ENCODE data around the gene ADGRD2.

ADGRD2 gene

DNA sequence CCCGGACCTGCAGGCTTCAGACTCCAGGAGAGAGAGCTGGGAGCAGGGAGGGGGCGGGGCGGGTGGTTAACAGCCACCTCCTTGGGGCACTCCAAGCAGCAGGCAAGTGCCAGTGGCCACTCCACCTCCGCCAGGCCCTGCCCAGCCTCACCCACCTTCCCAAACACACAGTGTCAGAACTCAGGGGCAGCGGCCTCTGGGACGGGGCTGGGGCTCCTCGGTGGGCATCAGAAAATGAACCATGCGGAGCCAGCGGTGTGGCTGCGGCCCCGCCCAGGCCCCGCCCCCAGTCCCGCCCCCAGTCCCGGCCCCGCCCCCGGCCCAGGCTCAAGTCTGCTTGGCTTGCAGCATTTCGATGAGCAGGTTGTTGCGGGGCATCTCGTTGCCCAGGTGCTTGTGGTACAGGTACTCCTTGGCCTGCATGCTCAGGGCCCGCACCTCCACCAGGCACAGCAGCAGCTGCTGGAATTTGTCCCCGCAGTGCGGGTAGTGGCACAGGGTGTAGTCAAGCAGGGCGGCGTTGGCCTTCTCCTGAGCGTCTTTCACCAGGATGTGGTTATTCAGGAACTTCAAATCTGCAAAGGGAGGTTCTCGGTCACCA lies 32.3 kb downstream of the ADGRD2 start:
- DNase-seq = no peak

- DNase-seq = no peak
Measured at GRCh38 chr9:124483481-124483880, 33.2 kb downstream of the ADGRD2 start.

DNA sequence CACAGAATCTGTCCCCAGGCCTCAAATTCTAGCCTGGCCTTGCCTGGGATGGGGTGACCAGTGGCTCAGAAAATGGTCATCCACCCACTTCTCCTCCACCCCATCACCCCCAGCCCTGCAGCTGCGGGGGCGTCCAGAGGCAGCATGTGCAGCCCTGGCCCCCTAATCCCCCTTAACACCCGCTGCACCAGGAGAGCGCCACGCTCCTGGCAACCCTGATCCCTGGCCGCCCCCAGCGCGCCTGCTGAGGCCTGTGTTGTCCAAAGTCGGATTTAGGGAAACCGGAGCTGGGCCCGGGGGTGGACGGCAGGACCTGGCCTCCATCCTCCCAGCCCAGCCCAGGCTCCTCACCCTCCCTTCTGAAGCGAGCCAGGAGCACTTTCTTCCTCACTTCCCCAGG lies 35.0 kb downstream of the ADGRD2 start:
- DNase-seq = no peak

GRCh38 chr9:124485936-124486335 lies 35.7 kb downstream of the ADGRD2 start:
- no peak for DNase-seq

GRCh38 chr9:124486778-124487259 lies 36.6 kb downstream of the ADGRD2 start:
- DNase-seq = no peak

DNA sequence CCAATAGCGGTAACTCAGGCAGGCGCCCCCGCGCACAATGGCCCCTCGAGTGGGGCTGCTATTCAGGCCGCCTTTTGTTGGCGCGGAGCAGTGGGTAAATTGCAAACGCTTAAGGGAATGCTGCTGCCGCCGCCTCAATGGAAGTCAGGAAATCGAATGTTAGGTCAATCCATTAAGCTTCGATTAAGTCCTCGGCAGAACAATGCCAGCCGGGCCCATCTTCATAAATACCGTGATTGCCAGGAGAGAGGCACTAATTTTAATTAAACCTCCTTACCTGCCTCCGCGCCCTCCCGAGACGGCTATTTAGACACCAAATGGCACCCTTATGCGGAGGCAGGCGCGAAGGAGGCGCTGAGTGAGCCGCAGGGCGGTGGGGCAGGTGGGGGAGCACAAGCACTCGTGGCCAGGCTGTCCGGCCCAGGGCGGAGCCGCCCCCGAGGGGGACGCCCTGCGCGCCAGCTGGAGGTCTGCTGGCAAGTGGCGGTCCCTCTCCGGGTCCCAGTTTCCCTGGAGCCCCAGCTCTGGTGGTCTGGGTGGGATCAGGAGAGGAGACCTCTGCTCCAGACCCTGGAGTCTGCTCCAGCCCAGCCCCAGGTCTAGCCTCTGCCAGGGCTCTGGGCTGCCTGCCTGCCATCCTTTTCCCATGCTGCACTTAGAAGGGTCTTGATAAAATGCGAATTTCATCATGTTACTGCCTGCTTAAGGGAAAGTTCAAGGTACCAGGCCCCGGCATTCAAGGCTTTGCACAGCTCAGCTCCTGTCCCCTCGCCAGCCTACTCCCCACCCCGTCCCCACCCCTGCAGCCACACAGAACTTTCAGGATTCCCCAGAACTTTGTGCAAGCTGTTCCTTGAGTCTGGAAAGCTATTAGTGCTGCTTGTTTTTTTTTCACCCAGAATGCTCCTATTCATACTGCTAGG lies 37.3 kb downstream of the ADGRD2 start:
- no peak for DNase-seq

DNA sequence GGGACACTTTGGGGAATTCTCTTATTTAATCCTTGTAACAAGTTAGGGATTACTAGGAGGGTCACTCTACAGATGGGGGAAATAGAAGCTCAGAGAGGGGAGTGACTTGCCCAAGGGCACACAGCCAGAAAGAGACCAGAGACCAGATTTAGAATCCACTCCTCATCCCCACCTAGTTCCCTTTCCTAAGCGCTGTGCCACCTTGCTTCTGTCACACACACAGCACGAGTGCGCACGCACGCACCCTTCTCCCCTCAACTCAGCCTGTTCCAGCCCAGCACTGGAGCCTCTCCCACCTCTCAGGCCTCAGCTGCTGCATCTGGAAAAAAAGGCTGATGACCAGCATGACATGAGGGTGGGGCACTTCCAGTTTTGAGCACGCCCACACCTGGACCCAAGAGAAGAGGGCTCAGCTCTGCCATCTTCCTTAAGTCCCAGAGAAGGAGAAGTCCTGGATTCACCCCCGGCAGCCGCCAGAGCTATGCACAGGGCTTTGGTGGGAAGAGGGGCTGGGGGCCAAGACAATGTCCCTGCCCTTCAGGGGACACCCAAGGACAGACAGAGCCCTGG lies 38.5 kb downstream of the ADGRD2 start:
- no peak for DNase-seq

DNA sequence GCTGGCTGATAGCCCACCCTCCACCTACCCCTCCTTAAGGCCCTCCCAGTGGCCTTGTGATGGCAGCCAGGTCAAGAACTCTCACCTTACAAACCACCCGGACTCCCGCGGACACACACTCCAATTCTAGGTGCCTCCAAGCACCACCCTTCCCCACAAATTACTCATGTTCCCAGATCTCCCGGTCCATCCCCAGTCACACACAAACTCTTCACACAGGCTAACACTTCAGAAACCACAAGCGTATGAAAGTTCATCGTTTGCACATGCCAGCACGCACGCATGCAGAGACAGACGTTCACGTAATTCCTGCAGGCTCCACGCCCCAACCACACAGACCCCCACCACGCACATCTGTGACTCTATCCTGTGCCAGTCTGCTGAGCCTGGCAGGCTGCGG lies 39.0 kb downstream of the ADGRD2 start:
- DNase-seq = no peak

DNA sequence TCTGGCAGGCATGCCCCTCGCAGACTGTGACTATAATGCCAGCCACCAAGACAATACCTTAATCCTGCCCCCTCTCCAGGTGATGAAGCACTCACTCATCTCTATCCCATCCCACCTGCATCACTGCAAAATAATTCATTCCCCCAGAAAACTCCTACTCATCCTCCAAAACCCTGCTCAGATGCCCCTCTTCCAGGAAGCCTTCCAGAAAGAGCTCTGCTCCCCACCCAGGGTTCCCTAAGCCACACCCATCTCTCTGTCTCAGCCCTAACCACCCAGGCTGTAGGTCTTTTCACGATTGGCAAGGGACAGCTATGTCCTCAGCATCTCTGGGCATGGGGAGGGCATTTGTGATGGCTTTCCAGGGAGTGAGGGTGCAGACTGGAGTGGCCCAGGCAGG lies 39.8 kb downstream of the ADGRD2 start:
- no peak for DNase-seq

DNA sequence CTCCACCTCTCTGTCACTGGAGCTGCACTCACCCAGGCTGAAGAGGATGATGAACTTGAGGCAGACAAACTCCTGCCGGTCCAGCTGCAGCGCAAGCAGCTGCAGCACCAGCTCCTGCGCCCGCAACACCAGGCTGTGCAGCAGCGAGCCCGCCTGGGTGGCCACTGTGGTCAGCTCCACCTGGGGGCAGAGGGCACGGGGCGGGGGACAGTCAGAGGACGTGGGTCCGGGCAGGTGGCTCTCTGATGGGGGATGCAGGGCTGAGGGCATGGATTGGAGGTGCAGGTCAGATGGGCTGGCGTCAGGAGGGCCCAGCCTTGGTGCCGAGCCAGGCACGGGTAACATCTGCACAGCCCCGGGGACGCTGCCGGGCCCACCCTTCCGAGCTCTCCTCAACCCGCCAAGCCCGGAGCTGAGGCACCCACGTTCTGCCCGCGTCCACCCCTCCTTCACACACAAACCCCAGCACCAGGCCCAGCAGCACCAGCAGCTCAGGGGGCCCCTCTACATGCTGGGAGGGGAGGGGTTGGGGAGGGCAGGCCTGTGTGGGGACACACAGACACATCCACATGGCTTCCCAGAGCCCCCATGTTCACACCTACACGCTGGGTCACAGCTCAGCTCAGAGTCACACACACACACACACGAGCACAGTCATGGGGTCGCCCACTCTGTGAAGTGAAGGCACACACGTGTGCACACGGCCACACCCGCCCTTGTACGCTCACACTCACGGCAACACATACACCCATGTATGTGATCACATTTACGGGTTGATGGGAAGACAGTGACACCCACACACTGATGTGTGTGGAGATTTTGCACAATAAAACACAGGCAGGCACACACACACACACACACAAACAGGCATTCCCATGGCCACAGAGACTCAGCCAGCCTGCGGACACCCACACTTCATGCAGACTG lies 41.1 kb downstream of the ADGRD2 start:
- no peak for DNase-seq

DNA sequence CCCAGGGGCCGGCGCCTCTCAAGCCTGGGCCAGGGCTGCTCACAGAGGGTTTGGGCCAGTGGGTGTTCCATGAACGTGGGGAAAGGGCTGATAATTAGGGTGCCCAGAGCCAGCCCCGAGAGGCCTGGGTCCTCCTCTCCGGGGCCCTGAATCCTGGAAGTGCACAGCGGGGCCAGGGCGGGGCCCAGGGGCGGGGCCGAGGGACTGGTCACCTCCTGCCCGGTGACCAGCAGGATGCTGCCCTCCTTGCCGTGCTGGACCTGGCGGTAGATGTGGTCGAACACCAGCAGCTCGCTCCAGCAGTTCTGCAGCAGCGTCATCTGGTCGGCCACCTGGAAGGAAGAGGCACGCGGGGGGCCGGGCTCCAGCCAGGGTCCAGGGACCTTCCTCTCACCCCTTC lies 42.6 kb downstream of the ADGRD2 start:
- no peak for DNase-seq

- DNase-seq = no peak
Measured at GRCh38 chr9:124493218-124493617, 43.0 kb downstream of the ADGRD2 start.

GRCh38 chr9:124493794-124494479 lies 43.7 kb downstream of the ADGRD2 start:
- DNase-seq = no peak

DNA sequence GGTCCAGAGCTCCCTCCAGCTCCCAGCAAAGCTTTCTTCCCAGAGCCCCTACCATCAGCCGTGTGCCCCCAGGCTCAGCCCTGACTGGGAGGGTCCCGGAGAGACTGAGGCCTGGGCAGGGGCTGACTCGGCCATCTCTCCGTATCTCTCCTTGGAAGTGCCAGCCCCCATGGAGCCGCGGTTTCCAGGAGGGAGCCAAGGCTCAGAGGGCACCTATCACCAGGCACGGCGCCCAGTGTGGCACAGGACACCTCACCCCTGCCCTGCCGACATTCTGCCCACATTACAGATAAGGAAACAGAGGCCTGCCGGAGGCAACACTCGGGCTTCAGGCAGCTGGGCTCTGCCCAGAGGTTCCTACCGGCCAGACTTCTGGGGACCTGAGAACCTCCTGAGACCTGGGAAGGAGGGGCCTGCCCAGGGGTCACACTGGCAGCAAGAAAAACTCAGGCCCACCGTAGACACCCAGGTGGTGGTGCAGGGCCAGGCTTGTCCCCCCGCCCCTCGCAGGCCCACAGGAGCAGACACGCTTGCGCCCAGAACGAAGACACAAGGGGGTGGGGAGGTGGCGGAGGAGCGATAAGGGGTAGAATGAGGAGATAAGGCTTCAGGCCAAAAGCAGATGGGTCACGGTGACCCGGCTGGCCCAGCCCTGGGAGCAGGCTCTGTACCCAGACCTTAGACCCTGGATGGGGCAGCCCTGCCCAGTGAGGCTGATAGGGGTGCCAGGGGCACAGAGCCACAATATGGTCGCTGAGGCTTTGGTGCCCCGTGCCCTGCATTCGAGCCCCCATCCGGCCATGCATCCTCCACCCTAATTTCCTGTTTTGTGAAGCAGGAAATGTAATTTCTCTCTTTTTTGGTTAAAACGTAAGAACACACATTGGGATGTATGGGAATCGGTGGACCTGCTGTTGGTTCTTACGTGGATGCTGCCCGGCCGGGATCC lies 45.1 kb downstream of the ADGRD2 start:
- DNase-seq = no peak

DNA sequence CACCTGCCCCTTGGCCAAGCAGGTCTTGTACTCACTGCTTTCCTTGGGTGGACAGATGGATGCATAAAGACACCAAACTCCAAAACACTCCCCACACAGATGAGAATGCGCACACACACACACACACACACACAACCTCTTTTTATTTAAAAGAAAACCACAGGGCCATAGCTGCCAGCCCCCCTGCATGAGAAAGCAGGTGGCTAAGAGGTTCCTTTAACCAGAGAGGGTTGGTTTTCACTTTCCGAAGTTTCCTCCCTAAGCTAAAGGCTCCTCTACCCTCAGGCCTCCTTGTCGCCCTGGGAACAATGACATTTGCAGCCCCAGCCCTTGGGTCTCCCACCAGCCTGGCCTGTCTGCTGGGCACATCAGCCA lies 45.8 kb downstream of the ADGRD2 start:
- DNase-seq = no peak

GRCh38 chr9:124496463-124496862 lies 46.2 kb downstream of the ADGRD2 start:
- no peak for DNase-seq

GRCh38 chr9:124497441-124497840 lies 47.2 kb downstream of the ADGRD2 start:
- DNase-seq = no peak

DNA sequence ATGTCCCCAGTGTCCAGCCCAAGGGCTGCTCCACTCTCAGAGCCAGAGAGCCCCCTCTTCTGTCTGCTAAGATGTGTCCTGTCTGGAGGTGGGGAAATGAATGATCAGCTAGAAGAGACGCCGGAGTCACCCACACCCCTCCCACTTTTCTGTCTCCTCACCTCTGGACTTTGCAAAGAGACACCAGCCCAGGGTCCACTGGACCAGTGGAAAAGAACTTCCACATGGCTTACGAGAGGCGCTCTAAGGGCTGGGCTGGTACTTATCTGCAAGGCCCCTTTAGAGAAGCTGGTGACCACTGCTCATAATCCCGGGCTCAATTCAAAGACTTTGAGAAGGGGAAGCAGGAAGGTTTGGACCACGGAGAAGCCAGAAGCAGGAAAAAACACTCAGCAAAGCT lies 47.8 kb downstream of the ADGRD2 start:
- DNase-seq = no peak

DNA sequence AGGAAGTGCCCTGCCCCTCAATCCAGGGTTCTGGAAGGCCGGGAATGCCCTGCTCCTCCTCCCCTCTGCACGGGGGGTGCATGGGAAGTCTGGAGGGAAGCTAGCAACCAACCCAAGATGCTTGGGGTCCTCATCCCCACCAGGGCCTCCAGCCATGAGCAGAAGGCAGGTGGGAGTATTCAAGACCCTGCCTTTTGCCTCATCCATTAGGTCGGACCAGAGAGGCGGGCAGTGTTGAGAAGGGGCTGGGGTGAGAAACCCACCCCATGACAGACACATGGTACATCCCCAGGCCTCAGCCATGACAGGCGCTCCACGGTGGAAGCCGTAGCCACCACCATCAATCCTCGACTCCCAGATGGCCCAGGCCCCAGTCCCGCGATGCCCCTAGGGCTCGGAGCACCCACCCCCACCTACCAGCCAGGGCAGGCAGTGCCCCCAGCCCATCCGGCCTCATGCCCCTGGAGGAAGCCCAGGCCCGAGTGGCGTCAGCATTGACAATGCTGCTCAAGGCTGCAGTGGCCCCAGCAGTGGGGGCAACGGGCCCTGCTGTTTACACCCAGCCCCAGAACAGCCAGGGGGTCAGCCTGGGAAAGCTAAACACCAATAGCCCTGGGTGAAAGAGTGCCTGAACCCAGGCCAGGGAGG lies 48.4 kb downstream of the ADGRD2 start:
- no peak for DNase-seq

- no peak for DNase-seq
Measured at GRCh38 chr9:124499216-124499615, 49.0 kb downstream of the ADGRD2 start.
